HG02588 (cell line): ENCODE data around the gene SHB.

ENCODE experiments used
- ATAC-seq: cut with Tn5 transposase; IDR thresholded peaks from one replicate; pipeline ENCODE4 v1.9.1; 2021; ENCODE audit warnings: mild to moderate bottlenecking, moderate library complexity; ENCODE audit not compliant: unreplicated experiment

The SHB gene

GRCh38 chr9:37994639-37995347, 74.2 kb downstream of the SHB start:
- peak; percentile 83 for ATAC-seq

GRCh38 chr9:37992924-37993349, 76.1 kb downstream of the SHB start:
- ATAC-seq, result no peak

- ATAC-seq, result no peak
Measured at GRCh38 chr9:37990404-37991015, 78.5 kb downstream of the SHB start.

GRCh38 chr9:37989701-37990100, 79.3 kb downstream of the SHB start:
- ATAC-seq, result no peak

- no peak for ATAC-seq
Measured at GRCh38 chr9:37988602-37989001, 80.4 kb downstream of the SHB start.

GRCh38 chr9:37988041-37988440, 81.0 kb downstream of the SHB start:
- ATAC-seq, result no peak

- ATAC-seq, result no peak
Measured at GRCh38 chr9:37987467-37987981, 81.5 kb downstream of the SHB start.

- ATAC-seq, result no peak
Measured at GRCh38 chr9:37986771-37987258, 82.2 kb downstream of the SHB start.

- ATAC-seq, result no peak
Measured at GRCh38 chr9:37986001-37986400, 83.0 kb downstream of the SHB start.

- no peak for ATAC-seq
Measured at GRCh38 chr9:37984672-37985611, 84.1 kb downstream of the SHB start.

- no peak for ATAC-seq
Measured at GRCh38 chr9:37984278-37984671, 84.8 kb downstream of the SHB start.

GRCh38 chr9:37983381-37984067, 85.5 kb downstream of the SHB start:
- ATAC-seq, result no peak

GRCh38 chr9:37979844-37980243, 89.2 kb downstream of the SHB start:
- ATAC-seq, result no peak

- no peak for ATAC-seq
Measured at GRCh38 chr9:37978983-37979382, 90.0 kb downstream of the SHB start.

- no peak for ATAC-seq
Measured at GRCh38 chr9:37978481-37978864, 90.6 kb downstream of the SHB start.

GRCh38 chr9:37977851-37978480, 91.1 kb downstream of the SHB start:
- ATAC-seq, result no peak

GRCh38 chr9:37976714-37977477, 92.1 kb downstream of the SHB start:
- no peak for ATAC-seq

GRCh38 chr9:37975639-37976038, 93.4 kb downstream of the SHB start:
- ATAC-seq, result no peak

GRCh38 chr9:37974506-37975173, 94.4 kb downstream of the SHB start:
- ATAC-seq, result no peak
